ENCODE measurements around the gene ARF4. TPM values are rescaled to one million over a fixed set of nuclear protein-coding genes. Genes with fewer than 3 reads are reported as not detected.

Gene ARF4
- total RNA-seq, 1 experiment from 2014 or later = 275 TPM

DNA sequence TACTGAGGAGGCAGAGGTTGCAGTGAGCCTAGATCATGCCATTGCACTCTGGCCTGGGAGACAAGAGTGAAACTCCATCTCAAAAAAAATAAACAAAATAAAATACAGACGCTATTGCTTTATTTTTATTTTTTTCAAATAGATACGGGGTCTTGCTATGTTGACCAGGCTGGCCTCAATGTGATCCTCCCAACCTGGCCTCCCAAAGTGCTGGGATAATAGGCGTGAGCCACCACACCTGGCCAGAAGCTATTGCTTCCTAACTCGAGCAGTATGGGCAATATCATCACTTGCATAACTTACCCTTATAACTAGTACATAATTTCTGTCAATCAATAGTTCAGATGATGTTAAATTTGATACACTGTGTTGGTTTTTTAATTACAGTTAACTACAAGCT, 3.0 kb downstream of the ARF4 start:
- H3K36me3 Mint-ChIP-seq (ENCODE audit: insufficient read depth, unreplicated experiment) = peaks cover 80% of the 10 kb centered on the region
- H3K9me3 Mint-ChIP-seq (ENCODE audit: unreplicated experiment) = no peaks in the 10 kb centered on the region
- no peaks in the 10 kb centered on the region for H3K27me3 Mint-ChIP-seq (ENCODE audit: insufficient read depth, unreplicated experiment)
- peaks cover 38% of the 10 kb centered on the region for H3K4me1 Mint-ChIP-seq (ENCODE audit: insufficient read depth, unreplicated experiment)
- intact Hi-C loops (cut with micrococcal nuclease) = no loop called here
- no peak overlapping the region for H3K27ac Mint-ChIP-seq (ENCODE audit: low read depth, unreplicated experiment)
- TF ChIP-seq, protein P1, sequence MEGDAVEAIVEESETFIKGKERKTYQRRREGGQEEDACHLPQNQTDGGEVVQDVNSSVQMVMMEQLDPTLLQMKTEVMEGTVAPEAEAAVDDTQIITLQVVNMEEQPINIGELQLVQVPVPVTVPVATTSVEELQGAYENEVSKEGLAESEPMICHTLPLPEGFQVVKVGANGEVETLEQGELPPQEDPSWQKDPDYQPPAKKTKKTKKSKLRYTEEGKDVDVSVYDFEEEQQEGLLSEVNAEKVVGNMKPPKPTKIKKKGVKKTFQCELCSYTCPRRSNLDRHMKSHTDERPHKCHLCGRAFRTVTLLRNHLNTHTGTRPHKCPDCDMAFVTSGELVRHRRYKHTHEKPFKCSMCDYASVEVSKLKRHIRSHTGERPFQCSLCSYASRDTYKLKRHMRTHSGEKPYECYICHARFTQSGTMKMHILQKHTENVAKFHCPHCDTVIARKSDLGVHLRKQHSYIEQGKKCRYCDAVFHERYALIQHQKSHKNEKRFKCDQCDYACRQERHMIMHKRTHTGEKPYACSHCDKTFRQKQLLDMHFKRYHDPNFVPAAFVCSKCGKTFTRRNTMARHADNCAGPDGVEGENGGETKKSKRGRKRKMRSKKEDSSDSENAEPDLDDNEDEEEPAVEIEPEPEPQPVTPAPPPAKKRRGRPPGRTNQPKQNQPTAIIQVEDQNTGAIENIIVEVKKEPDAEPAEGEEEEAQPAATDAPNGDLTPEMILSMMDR (IDR thresholded peaks at IDR 0.05; ENCODE audit: unreplicated experiment) = no peak
- H3K4me3 Mint-ChIP-seq (ENCODE audit: unreplicated experiment) = peak overlapping the region; percentile 86
- BruUV-seq (replicated peaks) = no TSS peak
- ChIA-PET POLR2A (interaction anchor here (0.7 to 8.0 kb wide), 8 partner anchors 13 to 367 kb away, joined by 3 to 153 read pairs (median 4); partner anchors contain the start of genes APPL1, PDE12 and SLMAP), CTCF (interaction anchor here (0.5 to 1.8 kb wide), 5 partner anchors 12 to 996 kb away, joined by 3 to 6 read pairs (median 3); no protein-coding TSS in a partner anchor)
- DNase-seq (ENCODE audit: unreplicated experiment) = no peak

DNA sequence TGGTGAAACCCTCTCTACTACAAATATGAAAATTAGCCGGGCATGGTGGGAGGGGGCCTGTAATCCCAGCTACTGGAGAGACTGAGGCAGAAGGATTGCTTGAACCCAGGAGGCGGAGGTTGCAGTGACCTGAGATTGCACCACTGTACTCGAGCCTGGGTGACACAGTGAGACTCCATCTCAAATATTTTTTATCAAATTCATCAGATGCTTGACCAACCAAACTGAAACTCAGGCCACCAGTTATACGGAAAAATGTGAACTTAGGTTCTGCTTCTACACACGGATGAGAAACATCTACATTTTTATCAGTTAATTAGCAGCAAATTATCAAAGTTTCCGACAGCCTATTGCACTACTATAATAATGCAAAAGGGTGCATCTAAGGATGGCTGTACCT, 4.8 kb downstream of the ARF4 start:
- TF ChIP-seq, protein P1 (IDR thresholded peaks at IDR 0.05; ENCODE audit: unreplicated experiment) = no peak
- Mint-ChIP-seq H3K36me3 (ENCODE audit: insufficient read depth, unreplicated experiment) (peaks cover 77% of the 10 kb centered on the region), H3K27me3 (ENCODE audit: insufficient read depth, unreplicated experiment) (no peaks in the 10 kb centered on the region), H3K27ac (ENCODE audit: low read depth, unreplicated experiment) (peak overlapping the region; percentile 60), H3K4me3 (ENCODE audit: unreplicated experiment) (peak overlapping the region; percentile 45), H3K4me1 (ENCODE audit: insufficient read depth, unreplicated experiment) (peaks cover 33% of the 10 kb centered on the region), H3K9me3 (ENCODE audit: unreplicated experiment) (no peaks in the 10 kb centered on the region)
- intact Hi-C loops (cut with micrococcal nuclease) = no loop called here
- BruUV-seq (replicated peaks) = no TSS peak
- ChIA-PET CTCF (interaction anchor here (0.7 kb wide), 1 partner anchor 506 kb away, joined by 3 read pairs; no protein-coding TSS in a partner anchor), POLR2A (interaction anchor here (1.0 to 8.0 kb wide), 2 partner anchors 10 to 34 kb away, joined by 6 to 153 read pairs; partner anchors contain the start of gene PDE12)
- no peak for DNase-seq (ENCODE audit: unreplicated experiment)

DNA sequence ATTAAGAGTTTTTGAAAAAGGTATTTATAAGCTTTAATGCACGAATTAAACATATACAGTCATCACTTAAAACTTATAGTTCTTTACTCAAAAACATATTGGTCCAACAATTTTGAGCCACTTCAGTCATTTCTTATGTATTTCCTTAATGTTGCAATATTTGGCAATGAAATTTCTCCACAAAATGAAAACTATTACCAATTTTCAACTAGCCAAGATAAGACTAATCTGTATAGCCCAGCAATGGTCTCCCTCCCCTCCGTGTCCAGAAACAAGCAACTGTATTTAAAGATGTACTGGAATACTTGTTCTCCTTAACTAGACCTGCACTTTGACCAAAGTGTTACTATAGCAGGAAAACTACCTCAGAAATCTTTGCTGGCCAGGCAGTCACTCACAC, 9.2 kb downstream of the ARF4 start:
- Mint-ChIP-seq H3K27me3 (ENCODE audit: insufficient read depth, unreplicated experiment) (no peaks in the 10 kb centered on the region), H3K27ac (ENCODE audit: low read depth, unreplicated experiment) (no peak overlapping the region), H3K36me3 (ENCODE audit: insufficient read depth, unreplicated experiment) (peaks cover 71% of the 10 kb centered on the region), H3K4me1 (ENCODE audit: insufficient read depth, unreplicated experiment) (peaks cover 22% of the 10 kb centered on the region), H3K4me3 (ENCODE audit: unreplicated experiment) (no peak overlapping the region), H3K9me3 (ENCODE audit: unreplicated experiment) (no peaks in the 10 kb centered on the region)
- POLR2A ChIA-PET = no interaction called here
- CTCF ChIA-PET = no interaction called here
- no peak for DNase-seq (ENCODE audit: unreplicated experiment)
- intact Hi-C loops (cut with micrococcal nuclease) = no loop called here
- TF ChIP-seq, protein P1 (IDR thresholded peaks at IDR 0.05; ENCODE audit: unreplicated experiment) = no peak
- BruUV-seq (replicated peaks) = no TSS peak

DNA sequence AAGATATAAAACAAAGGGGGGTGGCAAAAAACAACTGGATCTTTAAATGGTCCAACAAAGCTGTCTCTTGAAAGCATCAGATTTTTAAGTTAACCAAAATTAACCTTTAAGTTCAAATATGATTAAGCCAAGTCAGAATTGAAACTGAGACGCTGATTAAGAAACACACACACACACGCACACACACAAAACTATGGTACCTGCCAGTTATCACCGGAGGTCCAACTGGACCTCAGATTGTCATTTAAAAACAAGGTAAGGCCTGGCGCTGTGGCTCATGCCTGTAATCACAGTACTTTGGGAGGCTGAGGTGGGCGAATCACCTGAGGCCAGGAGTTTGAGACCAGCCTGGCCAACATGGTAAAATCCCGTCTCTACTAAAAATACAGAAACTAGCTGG, 10.4 kb downstream of the ARF4 start:
- CTCF ChIA-PET = no interaction called here
- POLR2A ChIA-PET = interaction anchor here (0.6 to 2.1 kb wide), 5 partner anchors 9 to 416 kb away, joined by 3 to 9 read pairs (median 3); partner anchors contain the start of gene ARF4

More for the DNA sequence above, 10.4 kb downstream of the ARF4 start:
- DNase-seq (ENCODE audit: unreplicated experiment) = no peak
- TF ChIP-seq, protein P1 (IDR thresholded peaks at IDR 0.05; ENCODE audit: unreplicated experiment) = no peak
- no peaks in the 10 kb centered on the region for H3K27me3 Mint-ChIP-seq (ENCODE audit: insufficient read depth, unreplicated experiment)
- H3K4me3 Mint-ChIP-seq (ENCODE audit: unreplicated experiment) = no peak overlapping the region
- H3K27ac Mint-ChIP-seq (ENCODE audit: low read depth, unreplicated experiment) = peak overlapping the region; percentile 51
- peaks cover 69% of the 10 kb centered on the region for H3K36me3 Mint-ChIP-seq (ENCODE audit: insufficient read depth, unreplicated experiment)
- H3K4me1 Mint-ChIP-seq (ENCODE audit: insufficient read depth, unreplicated experiment) = peaks cover 14% of the 10 kb centered on the region
- BruUV-seq (replicated peaks) = no TSS peak
- no peaks in the 10 kb centered on the region for H3K9me3 Mint-ChIP-seq (ENCODE audit: unreplicated experiment)
- intact Hi-C loops (cut with micrococcal nuclease) = no loop called here

All from MCF 10A (cell line).